CD4-positive, alpha-beta T cell treated with Interferon alpha-2 for 1 hour (primary cell): ENCODE results near the gene TRUB1.

Experiments used
- DNase-seq, 2 donors: peaks; one replicate each; pipeline ENCODE4 v3.0.0-alpha.2; 2020 to 2022

Gene TRUB1

DNA sequence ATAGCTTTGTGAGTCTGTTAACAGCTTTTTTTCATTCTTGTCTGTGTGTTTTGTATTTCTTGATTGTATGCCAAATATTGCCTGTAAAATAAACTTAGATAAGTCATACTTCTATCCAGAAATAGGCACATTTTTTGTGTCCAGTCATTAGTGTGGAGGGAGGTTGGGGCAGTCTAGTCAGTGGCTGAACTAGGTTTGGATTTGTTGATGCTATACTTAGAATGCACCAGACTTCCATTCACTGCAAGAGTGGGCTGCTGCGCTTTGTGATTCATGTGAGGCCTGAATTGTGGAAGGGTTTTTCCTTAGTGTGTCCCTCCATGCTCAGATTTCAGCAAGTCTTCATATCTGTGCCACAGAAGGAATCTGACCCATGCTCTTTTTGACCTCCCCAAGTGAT lies 50.0 kb downstream of the TRUB1 start:
- DNase-seq, result no peak

DNA sequence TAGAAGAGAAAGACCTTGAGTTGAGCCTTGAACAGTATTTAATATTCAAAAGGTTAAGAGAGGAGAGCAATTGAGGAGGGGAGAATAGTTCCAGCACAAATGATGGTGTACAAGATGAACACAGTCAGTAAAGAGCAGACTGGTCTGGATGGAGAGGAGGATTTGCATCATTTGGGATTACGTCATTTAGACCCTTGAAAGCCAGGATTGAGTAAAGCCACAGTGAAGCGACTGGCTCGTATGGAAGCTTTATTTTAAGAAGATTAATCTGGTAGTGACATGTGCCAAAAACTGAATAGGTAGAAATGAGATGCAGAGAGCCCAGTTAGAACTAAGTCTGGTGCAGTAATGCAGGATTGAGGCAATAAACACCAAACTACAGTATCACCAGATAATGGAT lies 52.6 kb downstream of the TRUB1 start:
- DNase-seq, result no peak

DNA sequence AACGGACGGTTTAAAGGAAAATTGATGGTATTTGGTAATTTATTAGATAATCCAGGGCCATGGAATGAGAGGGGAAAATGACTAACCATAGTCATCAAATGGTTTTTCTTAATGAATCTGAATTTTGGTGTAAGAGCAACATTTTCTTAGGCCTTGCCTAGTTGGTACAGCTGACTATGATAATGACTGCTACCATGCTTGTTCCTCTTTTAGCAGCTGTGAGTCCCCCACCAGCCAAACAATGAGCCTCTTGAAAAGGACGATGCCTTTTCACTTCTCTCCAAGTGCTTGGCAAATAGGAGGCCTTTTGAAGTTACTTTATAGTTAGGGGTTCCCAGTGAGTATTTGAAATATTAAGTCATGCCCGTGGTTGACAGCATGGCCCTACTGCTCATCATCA lies 53.0 kb downstream of the TRUB1 start:
- no peak for DNase-seq

DNA sequence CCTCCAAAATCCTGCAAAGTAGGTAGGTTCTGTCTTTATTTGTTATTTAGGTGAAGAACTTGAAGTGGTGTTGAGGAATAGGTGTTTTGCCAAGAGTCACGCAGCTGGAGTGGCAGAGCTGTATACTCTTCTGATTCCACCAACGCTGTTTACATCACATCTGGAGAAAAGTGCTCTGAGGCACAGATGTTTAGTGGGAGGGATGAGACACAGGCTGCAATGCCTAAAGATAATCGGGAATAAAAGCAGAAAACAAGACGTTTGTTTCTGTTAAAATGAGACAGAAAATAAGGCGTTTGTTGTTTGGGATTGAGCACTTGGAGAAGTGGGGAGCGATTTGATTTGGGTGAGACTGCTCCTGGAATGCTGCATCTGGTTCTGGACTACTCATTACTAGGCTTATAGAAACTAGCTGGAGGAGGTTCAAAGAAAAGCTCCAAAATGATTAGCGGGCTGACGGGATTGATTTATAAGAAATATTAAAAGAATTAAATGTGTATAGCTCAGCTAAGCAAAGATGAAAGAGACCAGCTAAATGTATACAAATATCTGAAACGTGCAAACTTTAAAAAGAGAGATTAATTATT lies 54.3 kb downstream of the TRUB1 start:
- no peak for DNase-seq

DNA sequence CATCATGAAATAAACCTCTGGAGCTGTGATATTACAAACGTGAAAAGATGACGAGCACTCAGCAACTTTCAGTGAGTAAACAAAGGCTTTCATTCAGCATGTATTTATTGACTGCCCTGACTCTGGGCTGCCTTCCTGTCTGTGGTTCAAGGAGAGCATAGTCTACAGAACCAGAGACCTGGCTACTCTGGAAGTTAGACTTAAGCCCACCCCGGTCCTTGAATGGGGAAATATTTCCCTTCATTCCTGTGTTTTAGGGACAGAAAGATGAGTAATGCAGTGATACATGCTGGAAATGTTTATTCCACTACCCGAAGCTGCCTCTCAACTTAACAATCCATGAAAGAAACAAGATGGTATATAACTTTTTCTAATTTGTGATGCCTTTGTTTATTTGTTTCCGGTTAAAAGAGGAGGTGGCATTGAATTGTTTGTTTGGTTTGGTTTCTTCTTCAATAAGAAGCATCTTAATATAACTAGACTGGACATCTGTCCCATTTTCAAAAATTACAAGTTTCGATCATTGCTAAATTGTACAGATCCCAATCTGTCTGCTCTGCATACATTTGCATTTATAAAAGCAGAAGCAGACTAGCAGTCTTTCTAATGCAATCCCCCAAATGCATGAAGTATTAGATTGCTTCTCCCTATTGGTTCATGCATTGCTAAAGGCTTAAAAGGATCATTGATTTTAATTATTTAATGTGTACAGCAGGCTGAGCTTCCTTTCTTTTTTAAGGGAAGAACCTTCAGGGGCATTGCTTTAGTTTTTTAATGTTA lies 57.7 kb downstream of the TRUB1 start:
- DNase-seq, result no peak

DNA sequence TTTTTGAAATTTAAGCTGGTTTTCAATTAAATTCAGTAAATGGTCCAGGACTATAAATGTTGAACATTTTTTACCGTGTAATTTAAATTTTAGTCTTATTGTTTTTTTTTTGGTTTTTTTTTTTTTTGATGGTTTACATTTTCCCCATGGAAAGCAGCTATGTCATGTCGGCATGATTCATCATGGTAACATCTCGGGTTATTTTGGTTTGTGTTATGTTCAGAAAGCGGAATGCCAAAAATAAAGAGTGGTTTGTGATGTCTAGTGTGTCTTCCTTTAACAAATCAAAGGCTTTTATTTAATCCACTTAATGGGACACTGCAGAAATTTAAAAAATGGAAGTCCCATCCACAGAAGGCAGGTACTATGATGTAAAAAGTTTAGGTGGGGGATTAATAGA lies 58.5 kb downstream of the TRUB1 start:
- DNase-seq, result no peak

DNA sequence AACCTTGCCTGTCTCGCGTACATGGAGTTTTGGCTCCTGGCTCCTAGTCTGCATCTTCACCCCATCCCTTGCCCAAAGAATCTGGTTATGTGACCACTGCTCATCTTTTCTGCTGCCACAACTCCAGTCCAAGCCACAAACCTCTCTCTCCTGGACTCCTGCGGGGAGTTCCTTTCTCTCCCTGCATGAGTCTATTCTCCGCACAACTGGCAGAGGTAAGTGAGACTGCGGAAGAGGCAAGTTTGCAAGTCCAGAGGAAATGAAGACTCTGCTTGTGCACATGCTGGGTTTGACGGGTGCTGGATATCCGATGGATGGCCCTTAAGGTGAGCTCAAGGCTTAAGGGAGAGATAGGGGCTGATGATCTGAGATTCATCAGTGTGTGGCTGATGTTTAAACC lies 61.0 kb downstream of the TRUB1 start:
- DNase-seq, result no peak

DNA sequence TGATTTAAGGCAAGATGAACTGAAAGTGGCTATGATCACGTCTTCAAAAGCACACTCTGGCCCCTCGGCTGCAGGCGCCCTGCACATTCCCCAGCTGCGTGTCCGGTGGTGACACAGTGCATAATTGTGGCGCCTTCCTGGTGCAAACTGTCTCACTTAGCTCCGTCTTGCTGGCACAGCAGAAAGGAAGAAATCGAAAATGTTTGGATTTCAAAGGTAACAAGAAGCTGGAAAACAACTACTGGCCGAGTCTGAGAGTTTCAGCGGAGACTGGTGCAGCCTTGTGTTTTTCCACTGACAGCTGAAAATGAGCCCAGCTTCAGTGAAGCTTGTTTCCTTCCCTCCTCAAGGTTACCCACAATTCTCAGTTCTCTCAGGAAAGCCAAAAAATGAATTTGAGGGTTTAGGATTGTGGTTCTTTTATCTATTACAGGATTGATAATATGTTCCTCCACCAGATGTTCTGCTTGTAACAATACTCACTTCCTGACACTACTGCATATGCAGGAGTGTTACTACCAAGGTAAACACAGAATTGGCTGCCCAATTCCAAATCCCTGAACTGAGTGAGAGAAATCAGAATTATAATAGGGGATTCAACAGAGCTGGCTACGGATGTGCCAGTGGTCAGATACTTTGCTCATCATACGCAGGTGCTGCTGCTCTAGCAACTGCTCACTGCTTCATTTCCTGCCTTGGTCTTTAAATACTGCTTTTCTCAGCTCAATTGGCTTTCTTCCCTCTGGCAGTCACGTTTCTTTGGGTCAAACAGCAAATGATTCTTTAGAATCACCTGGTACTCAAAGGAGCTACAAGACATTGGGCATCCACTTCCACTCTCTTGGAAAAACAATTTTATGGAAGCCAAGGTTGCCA lies 63.7 kb downstream of the TRUB1 start:
- no peak for DNase-seq

DNA sequence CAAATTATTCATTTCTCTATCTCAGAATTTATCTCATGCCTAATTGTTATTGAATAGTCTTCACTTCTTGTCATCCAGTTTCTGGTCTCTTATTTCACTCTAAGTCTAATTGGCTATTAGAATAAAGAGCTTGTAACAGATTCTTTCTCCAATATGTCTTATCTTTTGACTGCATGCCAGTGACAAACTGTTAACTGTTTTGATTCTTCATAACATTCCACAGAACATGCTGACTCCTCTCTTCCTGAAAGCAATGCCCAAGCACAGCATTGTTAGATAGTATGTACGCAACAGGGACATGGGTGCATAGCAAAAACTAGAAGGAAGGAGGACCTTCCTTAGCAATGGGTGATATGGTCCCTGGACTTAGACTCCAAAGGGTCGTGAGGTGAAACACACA lies 65.4 kb downstream of the TRUB1 start:
- DNase-seq, result no peak

DNA sequence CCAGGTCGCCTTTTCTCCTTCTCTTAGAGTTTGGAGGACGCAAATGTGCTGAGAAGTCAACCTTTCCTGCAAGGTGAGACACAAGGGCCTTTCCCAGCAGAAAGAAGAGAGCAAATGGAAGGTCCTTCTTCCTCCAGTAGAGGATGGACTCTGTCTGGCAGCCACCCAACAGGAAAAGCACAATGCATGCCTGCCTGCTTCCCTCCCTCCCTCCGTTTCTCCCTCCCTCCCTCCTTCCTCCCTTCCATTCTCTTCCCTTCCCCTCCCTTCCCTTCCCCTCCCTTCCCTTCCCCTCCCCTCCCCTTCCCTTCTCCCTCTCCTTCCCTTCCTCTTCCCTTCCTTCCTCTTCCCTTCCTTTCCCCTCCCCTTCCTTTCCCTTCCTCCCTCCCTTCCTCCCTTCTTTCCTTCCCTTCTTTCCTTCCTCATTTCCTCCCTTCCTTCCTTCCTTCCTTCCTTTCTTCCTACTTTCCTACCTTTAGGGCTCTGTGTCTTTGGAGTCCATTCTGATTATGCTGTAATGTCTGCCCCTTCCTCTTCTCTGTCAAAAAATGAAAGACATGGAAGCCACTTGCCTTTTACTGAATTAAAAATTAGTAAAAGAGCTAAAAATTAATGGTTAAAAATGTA lies 66.4 kb downstream of the TRUB1 start:
- DNase-seq, result no peak

DNA sequence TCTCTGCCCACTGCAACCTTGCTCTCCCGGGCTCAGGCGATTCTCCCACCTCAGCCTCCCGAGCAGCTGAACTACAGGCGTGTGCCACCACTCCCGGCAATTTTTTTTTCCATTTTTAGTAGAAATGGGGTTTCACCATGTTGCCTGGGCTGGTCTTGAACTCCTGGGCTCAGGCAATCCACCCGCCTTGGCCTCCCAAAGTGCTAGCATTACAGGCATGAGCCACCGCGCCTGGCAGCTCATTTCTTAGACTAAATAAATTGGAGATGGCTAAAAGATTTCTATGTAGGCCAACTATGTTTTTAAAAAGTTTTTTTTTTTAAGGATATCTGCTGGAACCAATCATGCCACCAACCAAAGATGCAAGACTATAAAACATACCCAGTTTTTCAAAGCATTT lies 67.8 kb downstream of the TRUB1 start:
- no peak for DNase-seq

DNA sequence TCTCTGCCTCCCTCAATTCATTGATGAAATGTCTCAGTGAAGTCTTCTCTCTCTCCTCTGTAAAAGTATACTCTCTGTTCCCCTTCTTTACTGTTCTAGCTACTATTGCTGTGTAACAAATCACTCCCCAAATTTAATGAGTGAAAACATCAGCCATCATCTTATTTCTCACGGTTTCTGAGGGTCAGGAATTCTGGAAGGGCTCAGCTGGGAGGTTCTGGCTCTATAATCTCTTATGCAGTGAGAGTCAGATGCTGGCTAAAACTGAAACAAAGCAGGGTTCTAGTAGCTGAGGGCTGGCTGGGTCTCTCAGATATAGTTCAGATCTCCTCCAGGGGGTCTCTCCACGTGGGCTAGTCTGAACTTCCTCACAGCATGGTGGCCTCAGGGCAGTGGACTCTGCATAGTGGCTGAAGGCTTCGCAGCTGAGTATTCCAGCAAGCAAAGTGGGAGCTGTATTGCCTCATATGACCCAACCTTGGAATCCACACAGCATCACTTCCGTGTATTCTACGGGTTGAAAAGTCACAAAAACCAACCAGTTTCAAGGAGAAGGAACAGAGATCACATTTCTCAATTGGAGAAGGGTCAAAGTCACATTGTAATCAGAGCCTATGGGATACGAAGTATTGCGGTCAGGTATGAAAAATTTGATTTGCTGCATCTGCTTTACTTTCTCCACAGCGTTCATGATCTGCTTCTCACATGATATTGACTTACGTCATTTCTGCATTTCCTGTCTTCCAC lies 80.4 kb downstream of the TRUB1 start:
- DNase-seq, result no peak

DNA sequence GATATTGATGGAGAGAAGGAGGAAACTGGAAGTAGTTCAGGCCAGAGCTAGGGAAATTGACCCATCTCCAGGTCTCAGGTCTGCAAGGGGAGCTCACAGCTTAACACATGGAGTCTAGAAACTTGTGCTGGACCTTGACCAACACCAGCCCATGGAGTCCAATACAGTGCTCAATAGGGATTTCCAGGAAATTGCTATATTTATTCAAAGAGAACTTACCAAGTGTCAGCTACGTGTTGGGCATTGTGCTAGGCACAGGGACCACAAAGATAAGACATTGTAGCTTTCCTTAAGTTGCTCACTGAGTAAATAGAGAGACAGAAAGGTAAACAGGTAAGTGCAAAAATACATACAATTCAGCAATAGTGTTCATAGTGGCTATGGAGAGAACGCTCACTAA lies 82.5 kb downstream of the TRUB1 start:
- DNase-seq, result no peak

DNA sequence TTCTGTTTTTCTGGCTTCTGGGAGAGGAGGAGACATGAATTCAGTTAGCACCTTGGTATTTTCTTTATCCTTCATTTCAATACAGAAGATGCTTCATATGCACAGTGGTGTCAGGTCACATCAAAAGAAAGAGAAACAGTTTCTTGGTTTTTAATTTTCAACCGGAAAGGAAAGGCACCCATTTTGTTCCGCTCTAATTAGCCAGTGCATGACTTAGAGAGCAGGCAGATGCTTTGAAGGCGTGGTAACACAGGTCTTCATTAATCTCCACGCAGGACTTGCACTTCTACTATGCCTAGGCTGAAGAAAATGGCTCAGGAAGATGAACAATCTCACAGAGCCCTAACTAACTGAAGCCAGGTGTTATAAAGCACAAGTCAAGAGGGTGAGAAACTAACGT lies 84.7 kb downstream of the TRUB1 start:
- DNase-seq, result no peak

DNA sequence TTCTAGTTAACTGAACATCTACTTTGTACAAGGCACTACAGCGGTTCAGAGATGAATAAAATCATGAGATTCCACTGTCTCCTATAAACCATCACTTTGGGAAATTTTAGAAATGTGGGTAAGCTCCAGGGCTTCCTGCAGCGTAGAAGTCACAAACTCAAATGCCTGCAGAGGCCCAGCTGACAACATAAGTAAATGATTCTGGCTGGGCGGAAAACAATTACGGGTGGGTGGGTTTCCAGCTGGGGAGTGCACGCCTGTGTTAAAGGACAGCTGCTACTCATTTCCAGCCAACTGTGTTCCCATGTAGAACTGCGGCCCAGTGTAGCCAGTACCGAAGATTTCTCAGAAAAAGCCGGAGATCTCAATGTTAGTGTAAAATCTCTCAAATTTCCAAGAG lies 85.7 kb downstream of the TRUB1 start:
- no peak for DNase-seq

DNA sequence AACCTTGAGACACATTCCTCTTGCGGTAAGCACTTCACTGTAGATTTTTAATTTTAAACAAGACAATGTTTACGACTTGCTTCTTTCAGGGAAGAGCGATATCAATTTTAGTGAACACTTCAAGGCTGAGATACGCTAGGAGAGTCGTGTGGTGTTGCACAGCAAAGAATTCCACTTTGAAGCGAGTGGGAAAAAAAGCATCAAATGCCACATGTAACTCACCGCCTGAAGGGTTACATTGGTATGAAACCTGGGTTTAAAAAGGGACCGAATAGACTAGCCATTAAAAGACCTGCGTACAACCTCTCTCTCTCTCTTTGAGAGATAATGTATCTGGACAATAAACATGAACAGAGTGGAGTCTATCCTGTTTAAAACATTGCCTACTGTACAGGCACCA lies 86.4 kb downstream of the TRUB1 start:
- no peak for DNase-seq

DNA sequence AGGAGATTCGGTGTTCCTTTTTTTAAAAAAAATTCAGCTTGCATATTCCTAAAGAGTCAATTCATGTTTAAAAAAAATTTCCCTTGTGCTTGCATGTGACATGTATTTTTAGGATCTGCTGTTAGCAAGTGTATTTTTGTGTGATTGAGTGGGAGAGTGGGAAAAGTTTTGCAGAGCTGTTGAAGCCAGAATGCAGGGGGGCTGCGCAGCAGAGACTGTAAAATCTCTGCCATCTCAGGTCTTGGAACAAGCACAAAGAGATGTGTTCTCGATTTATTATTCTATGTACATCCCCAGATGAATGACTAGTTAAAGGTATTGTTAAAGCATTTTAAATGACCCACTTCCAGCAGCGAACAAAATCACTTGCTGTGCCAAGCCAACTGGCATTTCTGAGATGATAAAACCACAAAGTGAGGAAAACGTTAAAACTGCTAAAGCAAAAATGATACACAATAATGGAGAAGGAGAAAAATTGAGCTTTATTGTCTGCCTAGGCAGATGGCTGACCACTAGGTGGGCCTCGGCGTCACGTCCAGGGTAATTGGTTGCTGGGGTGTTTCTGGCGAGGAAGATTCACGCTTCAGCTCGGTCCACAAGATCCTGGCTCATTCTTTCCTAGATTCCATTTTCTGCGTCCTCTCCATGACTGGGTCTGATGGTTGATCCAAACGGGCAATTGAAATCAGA lies 88.2 kb downstream of the TRUB1 start:
- no peak for DNase-seq

DNA sequence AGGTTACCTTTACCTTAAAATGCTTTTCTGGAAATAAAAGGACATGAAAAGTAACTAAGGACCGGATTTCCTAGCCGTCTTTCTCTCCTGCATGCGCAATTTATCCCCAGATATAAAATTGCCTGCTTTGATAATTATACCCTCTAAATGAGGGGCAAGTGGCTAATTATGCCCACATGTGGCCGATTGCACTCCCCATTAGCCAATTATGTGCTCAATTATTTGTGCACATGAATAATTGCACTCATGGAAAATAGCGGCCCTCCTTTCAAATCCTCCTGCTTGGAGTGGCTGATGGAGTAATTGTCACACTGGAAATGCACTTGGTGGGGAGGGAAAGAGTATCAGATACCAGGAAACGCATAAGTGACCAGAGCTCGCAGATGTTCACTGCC lies 88.7 kb downstream of the TRUB1 start:
- DNase-seq, result no peak
